MM.1S (cell line): ENCODE measurements around the gene SLC30A5.
"Not testable (repeated sequence)": the region's sequence is repeated elsewhere in the genome, so short reads cannot be mapped to it uniquely, and the experiment has no call there.

Source experiments
- CTCF ChIP-seq: fragments of 300-600 bp; sonication (generic); IDR thresholded peaks from 2 replicates; pipeline ENCODE4 v1.5.1; 2016; ENCODE audit warnings: antibody characterized with exemption, low read length, mixed read lengths
- EZH2 ChIP-seq: fragments of 300-600 bp; sonication (generic); optimal IDR thresholded peaks from 2 replicates; pipeline ENCODE3; 2017; ENCODE audit warnings: low read depth, mild to moderate bottlenecking, antibody characterized with exemption, low read length, mixed read lengths

GRCh38 chr5:69137208-69137607, 43.4 kb downstream of the SLC30A5 start:
- TF ChIP-seq EZH2, CTCF: not testable (repeated sequence)
